ENCODE results near the gene FIP1L1. TPM values are rescaled to one million over a fixed set of nuclear protein-coding genes. Genes with fewer than 3 reads are reported as not detected.

FIP1L1 gene
- total and polyA plus RNA-seq, 2 donors (not counting 3 experiments of a cell fraction or from before 2014, with no cell fraction given) = 18.9 to 51.9 TPM

GRCh38 chr4:53364624-53365023 is 12.8 kb upstream of the FIP1L1 start:
- Histone ChIP-seq H3K27ac (ENCODE audit: insufficient read depth, low read depth, low read length) (no peak overlapping the region), H3K9me3 (replicated peaks; ENCODE audit: control insufficient read depth, insufficient read depth, low read length) (no peaks in the 10 kb centered on the region), H3K9me1 (replicated peaks; ENCODE audit: control insufficient read depth, extremely low read depth, insufficient read depth, low read length) (no peaks in the 10 kb centered on the region), H3K27me3 (ENCODE audit: control insufficient read depth in 2 of 2, insufficient read depth in 2 of 2, low read length in 2 of 2) (peaks cover 11 to 14% of the 10 kb centered on the region in 2 experiments), H3K4me3 (replicated peaks in 1 of 3; ENCODE audit: insufficient read depth in 1 of 3, low read depth in 1 of 3, low read length in 3 of 3) (peak overlapping the region; percentile 49 to 97 (median 74)), H3K4me1 (ENCODE audit: control insufficient read depth, extremely low read depth, insufficient read depth, low read length) (peaks cover 17% of the 10 kb centered on the region), H3K4me2 (ENCODE audit: insufficient read depth, low read length) (peak overlapping the region; percentile 85), H4K20me1 (replicated peaks; ENCODE audit: control insufficient read depth, extremely low read depth, insufficient read depth, low read length) (no peaks in the 10 kb centered on the region), H3K79me2 (ENCODE audit: control insufficient read depth, insufficient read depth, low read length) (peaks cover 27% of the 10 kb centered on the region), H2AFZ (ENCODE audit: low read depth, low read length) (no peak overlapping the region), H3K36me3 (ENCODE audit: control insufficient read depth in 2 of 2, extremely low read depth in 1 of 2, insufficient read depth in 2 of 2, low read length in 2 of 2) (no peaks in the 10 kb centered on the region), H3K9ac (replicated peaks; ENCODE audit: extremely low read depth, insufficient read depth, low read length) (no peak overlapping the region)
- dilution Hi-C loops (cut with MboI; ENCODE audit: extremely low pct_ligation_motif_present, low sequenced_read_pairs) (no loop called here), intact Hi-C loops (cut with micrococcal nuclease) (loop anchor here (5.0 to 10.0 kb wide), 2 partner anchors 193 to 350 kb away; no protein-coding TSS in a partner anchor)
- BruUV-seq (replicated peaks) = no TSS peak
- POLR2A ChIA-PET = no interaction called here
- FAIRE-seq (no peak), DNase-seq (ENCODE audit: low read depth, low spot score) (no peak)
- CTCF ChIA-PET = interaction anchor here (1.1 to 1.8 kb wide), 2 partner anchors 13 to 350 kb away, joined by 3 to 6 read pairs; partner anchors contain the start of gene FIP1L1
- no peak for TF ChIP-seq FOS (IDR thresholded peaks at IDR 0.05; ENCODE audit: borderline replicate concordance, insufficient read depth, low read length)
- TF ChIP-seq EZH2 (IDR thresholded peaks at IDR 0.05; ENCODE audit: borderline replicate concordance, low read depth, low read length, severe bottlenecking) = no peak
- TF ChIP-seq CTCF (IDR thresholded peaks at IDR 0.05; ENCODE audit: extremely low read depth in 1 of 2, insufficient read depth in 1 of 2, low read depth in 1 of 2, low read length in 2 of 2) = no peak
- no peak for TF ChIP-seq POLR2A (IDR thresholded peaks at IDR 0.05; ENCODE audit: low read depth, low read length)
- no peak for TF ChIP-seq JUN (IDR thresholded peaks at IDR 0.05; ENCODE audit: borderline replicate concordance, insufficient read depth, insufficient read length, low read depth)
- TF ChIP-seq, protein P1, sequence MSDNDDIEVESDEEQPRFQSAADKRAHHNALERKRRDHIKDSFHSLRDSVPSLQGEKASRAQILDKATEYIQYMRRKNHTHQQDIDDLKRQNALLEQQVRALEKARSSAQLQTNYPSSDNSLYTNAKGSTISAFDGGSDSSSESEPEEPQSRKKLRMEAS (IDR thresholded peaks at IDR 0.05; ENCODE audit: insufficient read depth, insufficient read length) = no peak

Measured in endothelial cell of umbilical vein (primary cell).